Thyroid gland (tissue), 4 donors: ENCODE data around the gene NDST1. TPM values are rescaled to one million over a fixed set of nuclear protein-coding genes. Genes with fewer than 3 reads are reported as not detected.

Experiments used
- DNase-seq, 2 donors: peaks; one replicate each; pipeline ENCODE4 v3.0.0-alpha.2; 2019
- H3K27ac ChIP-seq, 3 donors: fragments of 200-600 bp; sonication (generic); 1 replicate in 2 of 3; 2 replicates in 1 of 3; pipeline ENCODE4 v1.5.1; 2016 to 2019; ENCODE audit warnings: mild to moderate bottlenecking in 1 of 3, moderate library complexity in 1 of 3
- H3K27me3 ChIP-seq: fragments of 200-600 bp; sonication (generic); one replicate; pipeline ENCODE4 v1.5.1; 2019
- H3K36me3 ChIP-seq, 2 donors: fragments of 200-600 bp; sonication (generic); one replicate each; pipeline ENCODE4 v1.5.1; 2016 to 2019
- H3K4me1 ChIP-seq, 2 donors: fragments of 200-600 bp; sonication (generic); one replicate each; pipeline ENCODE4 v1.5.1; 2017 to 2019
- H3K4me3 ChIP-seq, 3 donors: fragments of 200-600 bp; sonication (generic); replicated peaks in 1 of 3; 1 replicate in 2 of 3; 2 replicates in 1 of 3; pipeline ENCODE4 v1.5.1; 2016; ENCODE audit warnings: mild to moderate bottlenecking in 1 of 3
- H3K9me3 ChIP-seq: fragments of 200-600 bp; sonication (generic); one replicate; pipeline ENCODE4 v1.5.1; 2017
- POLR2A ChIP-seq, 2 donors: fragments of 450-650 bp; IDR thresholded peaks; one replicate each; pipeline ENCODE4 v1.6.1; 2017; ENCODE audit warnings: antibody characterized with exemption in 2 of 2, mild to moderate bottlenecking in 2 of 2, moderate library complexity in 1 of 2
- WGBS, 2 donors: methylation state at CpG; one replicate each; pipeline ENCODE4 v1.1.5; 2017; 5-methylcytosine and 5-hydroxymethylcytosine counted together
- intact Hi-C: fragments of 100-400 bp; cut with DNase I; formaldehyde crosslinking; loops from one replicate; pipeline ENCODE4 v1.15.1; 2023
- total RNA-seq, 4 donors: library from RNA; depleted of rRNA; stranded (reverse); fragments of >200 nt; gene quantifications; one replicate each; pipeline ENCODE4 v1.2.3, GENCODE V29; 2016
- TF ChIP-seq, protein P1 (sequence below), 6 experiments: fragments of 200-600 bp in 3 of 6; fragments of 450-650 bp in 3 of 6; sonication (generic) in 3 of 6; IDR thresholded peaks; one replicate each; pipeline ENCODE4 v1.5.1; 2016 to 2019; ENCODE audit warnings: antibody characterized with exemption in 6 of 6, mild to moderate bottlenecking in 2 of 6, inconsistent platforms in 1 of 6, moderate library complexity in 1 of 6

NDST1 gene
- total RNA-seq, 4 donors from 2014 or later: 84.9 to 171 (median 113) TPM

DNA sequence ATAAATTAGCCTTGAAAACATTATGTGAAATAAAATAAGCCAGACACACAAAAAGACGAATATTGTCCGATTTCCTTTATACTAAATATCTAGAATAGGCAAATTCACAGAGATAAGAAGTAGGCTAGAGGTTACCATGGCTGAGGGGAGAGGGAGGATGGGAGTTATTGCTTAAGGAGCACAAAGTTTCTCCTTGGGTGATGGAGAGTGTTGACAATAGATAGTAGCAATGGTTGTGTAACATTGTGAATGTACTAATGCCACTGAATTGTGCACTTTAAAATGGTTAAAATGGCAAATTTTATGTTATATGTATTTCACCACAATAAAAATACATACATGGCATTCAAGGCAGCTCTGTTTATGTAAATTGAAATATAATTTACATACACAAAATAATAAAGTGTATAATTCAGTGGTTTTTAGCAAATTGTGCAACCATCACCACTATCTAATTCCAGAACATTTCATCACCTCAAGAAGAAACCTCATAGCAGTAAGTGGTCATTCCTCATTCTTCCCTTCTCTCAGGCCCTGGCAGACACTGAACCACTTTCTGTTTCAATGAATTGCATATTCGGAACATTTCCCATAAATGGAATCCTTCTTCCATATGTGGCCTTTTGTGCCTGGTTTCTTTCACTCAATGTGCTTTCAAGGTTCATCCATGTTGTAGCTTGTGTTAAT lies 59.2 kb downstream of the NDST1 start:
- TF ChIP-seq POLR2A (IDR thresholded peaks at IDR 0.05): no peak
- TF ChIP-seq, protein P1, sequence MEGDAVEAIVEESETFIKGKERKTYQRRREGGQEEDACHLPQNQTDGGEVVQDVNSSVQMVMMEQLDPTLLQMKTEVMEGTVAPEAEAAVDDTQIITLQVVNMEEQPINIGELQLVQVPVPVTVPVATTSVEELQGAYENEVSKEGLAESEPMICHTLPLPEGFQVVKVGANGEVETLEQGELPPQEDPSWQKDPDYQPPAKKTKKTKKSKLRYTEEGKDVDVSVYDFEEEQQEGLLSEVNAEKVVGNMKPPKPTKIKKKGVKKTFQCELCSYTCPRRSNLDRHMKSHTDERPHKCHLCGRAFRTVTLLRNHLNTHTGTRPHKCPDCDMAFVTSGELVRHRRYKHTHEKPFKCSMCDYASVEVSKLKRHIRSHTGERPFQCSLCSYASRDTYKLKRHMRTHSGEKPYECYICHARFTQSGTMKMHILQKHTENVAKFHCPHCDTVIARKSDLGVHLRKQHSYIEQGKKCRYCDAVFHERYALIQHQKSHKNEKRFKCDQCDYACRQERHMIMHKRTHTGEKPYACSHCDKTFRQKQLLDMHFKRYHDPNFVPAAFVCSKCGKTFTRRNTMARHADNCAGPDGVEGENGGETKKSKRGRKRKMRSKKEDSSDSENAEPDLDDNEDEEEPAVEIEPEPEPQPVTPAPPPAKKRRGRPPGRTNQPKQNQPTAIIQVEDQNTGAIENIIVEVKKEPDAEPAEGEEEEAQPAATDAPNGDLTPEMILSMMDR (IDR thresholded peaks at IDR 0.05): no peak
- 75 to 76% methylated on average over 3 of the region's 3 CpGs for WGBS, 2 donors
- DNase-seq: no peak
- no peaks in the 10 kb centered on the region for H3K27me3 ChIP-seq
- no peak overlapping the region for H3K27ac ChIP-seq
- intact Hi-C loops: no loop called here
- no peaks in the 10 kb centered on the region for H3K9me3 ChIP-seq
- H3K4me1 ChIP-seq: no peaks in the 10 kb centered on the region
- H3K4me3 ChIP-seq: no peak overlapping the region
- no peaks in the 10 kb centered on the region for H3K36me3 ChIP-seq

DNA sequence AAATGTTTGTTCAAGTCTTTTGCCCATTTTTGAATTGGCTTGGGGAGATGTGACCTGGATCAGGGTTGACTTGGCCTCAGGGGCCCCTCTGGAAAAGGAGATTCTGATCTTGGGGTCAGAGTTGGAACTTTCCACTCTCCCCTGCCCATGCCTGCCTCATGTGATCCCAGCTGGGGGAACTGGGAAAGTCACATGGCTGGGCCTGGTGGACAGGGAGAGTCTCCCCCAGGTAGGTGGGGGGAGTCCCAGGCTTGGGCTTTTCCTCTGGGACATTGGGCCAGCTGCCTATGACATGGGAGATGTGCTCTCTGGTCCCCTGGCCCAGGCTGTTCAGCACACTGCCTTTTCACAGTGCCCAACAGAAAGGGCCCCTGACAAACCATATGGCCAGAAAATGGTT lies 60.7 kb downstream of the NDST1 start:
- H3K4me3 ChIP-seq: no peak overlapping the region
- TF ChIP-seq, protein P1 (IDR thresholded peaks at IDR 0.05): no peak
- no peak for TF ChIP-seq POLR2A (IDR thresholded peaks at IDR 0.05)
- H3K4me1 ChIP-seq: no peaks in the 10 kb centered on the region
- DNase-seq: no peak
- no peaks in the 10 kb centered on the region for H3K9me3 ChIP-seq
- no peak overlapping the region for H3K27ac ChIP-seq
- H3K27me3 ChIP-seq: no peaks in the 10 kb centered on the region
- no peaks in the 10 kb centered on the region for H3K36me3 ChIP-seq
- intact Hi-C loops: no loop called here

DNA sequence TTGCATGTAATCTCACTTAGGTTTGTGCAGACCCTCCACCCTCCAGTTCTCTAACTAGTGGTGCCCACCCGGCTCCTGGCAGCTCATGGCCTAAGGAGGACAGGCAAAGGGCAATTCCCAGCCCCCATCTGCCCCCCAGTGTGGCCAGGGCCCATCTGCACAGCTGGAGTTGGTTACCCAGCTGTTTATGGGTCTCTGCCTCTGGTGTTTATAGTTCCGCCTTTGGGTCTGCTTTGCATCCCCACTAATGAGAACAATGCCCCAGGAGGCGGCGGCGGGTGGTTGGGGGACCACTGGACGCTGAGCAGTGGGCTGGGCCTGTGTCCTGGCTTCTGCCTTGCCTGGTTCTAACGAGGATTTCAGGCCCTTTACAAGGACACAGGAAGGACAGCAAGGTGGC lies 62.4 kb downstream of the NDST1 start:
- TF ChIP-seq, protein P1 (IDR thresholded peaks at IDR 0.05): no peak
- no peak for TF ChIP-seq POLR2A (IDR thresholded peaks at IDR 0.05)
- no peaks in the 10 kb centered on the region for H3K4me1 ChIP-seq

DNA sequence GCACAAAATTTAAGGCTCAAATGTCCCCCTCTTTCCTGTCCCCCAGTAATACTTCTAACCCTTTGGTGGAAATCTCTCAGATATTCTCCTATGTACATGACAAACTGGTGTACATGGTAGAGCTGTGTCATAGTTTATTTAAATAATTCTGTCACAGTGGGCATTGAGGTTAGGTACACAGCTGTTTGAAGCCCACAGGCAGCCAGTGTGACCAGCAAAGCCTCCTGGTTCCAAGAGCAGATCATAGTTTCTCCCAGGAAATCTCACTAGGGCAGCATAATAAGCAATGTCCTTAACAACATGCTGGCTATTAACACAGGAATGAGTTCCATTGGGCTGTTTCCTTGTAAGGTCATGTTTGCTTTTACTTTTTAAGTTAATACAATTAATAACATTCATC lies 63.9 kb downstream of the NDST1 start:
- no peak for DNase-seq
- TF ChIP-seq, protein P1 (IDR thresholded peaks at IDR 0.05): no peak
- TF ChIP-seq POLR2A (IDR thresholded peaks at IDR 0.05): no peak
- intact Hi-C loops: loop anchor here (5.0 kb wide), 1 partner anchor 80 kb away; no protein-coding TSS in a partner anchor
- Histone ChIP-seq H3K36me3 (no peaks in the 10 kb centered on the region), H3K4me1 (no peaks in the 10 kb centered on the region), H3K27me3 (no peaks in the 10 kb centered on the region), H3K9me3 (no peaks in the 10 kb centered on the region), H3K4me3 (no peak overlapping the region), H3K27ac (no peak overlapping the region)

More for the DNA sequence above, 62.4 kb downstream of the NDST1 start:
- Histone ChIP-seq H3K27me3 (no peaks in the 10 kb centered on the region), H3K36me3 (no peaks in the 10 kb centered on the region), H3K9me3 (no peaks in the 10 kb centered on the region), H3K27ac (no peak overlapping the region), H3K4me3 (no peak overlapping the region)
- 82 to 91% methylated on average over 7 of the region's 7 CpGs for WGBS, 2 donors
- DNase-seq: no peak
- intact Hi-C loops: loop anchor here (5.0 kb wide), 1 partner anchor 82 kb away; no protein-coding TSS in a partner anchor

DNA sequence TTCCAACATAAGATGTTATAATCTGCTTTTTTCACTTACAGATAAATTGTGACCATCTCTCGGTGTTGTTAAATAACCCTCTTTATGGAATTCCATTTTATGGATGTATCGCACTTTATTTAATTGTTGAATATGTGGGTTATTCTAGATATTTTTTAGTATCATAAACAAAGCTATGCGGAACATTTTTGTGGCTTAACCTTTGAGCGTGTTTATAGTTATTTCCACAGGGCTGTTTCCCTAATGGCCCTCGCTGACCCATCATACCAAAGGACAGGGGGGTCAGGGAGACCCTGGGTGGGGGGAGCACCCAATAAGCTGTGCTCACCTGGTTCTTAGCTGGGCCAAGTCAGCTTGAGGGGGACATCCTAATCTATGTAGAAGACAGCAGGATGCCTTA lies 65.3 kb downstream of the NDST1 start:
- no peak for DNase-seq
- 91 to 93% methylated on average over 5 of the region's 5 CpGs for WGBS, 2 donors

More for the DNA sequence above, 65.3 kb downstream of the NDST1 start:
- Histone ChIP-seq H3K4me3 (no peak overlapping the region), H3K9me3 (no peaks in the 10 kb centered on the region), H3K36me3 (no peaks in the 10 kb centered on the region), H3K4me1 (no peaks in the 10 kb centered on the region), H3K27ac (no peak overlapping the region), H3K27me3 (no peaks in the 10 kb centered on the region)
- TF ChIP-seq POLR2A (IDR thresholded peaks at IDR 0.05): no peak
- TF ChIP-seq, protein P1 (IDR thresholded peaks at IDR 0.05): no peak
- intact Hi-C loops: loop anchor here (5.0 kb wide), 1 partner anchor 79 kb away; no protein-coding TSS in a partner anchor
